ENCODE data around the gene ZNF789.
"Not testable (repeated sequence)": the region's sequence is repeated elsewhere in the genome, so short reads cannot be mapped to it uniquely, and the experiment has no call there.

The ZNF789 gene

GRCh38 chr7:99472561-99473314 lies at the start of gene ZNF789:
ZNF789 (plus strand) TSS chr7:99472890; CDS start chr7:99476457, 3,567 bp downstream.
- DNase-seq (ENCODE audit: low read depth), result peak; percentile 94

- DNase-seq (ENCODE audit: low read depth), result no peak
Measured at GRCh38 chr7:99424932-99425730, 47.6 kb upstream of the ZNF789 start.

GRCh38 chr7:99428972-99429566 lies 43.6 kb upstream of the ZNF789 start:
- DNase-seq (ENCODE audit: low read depth), result no peak

GRCh38 chr7:99429756-99430155 lies 42.9 kb upstream of the ZNF789 start:
- no peak for DNase-seq (ENCODE audit: low read depth)

GRCh38 chr7:99431756-99432540 lies 40.7 kb upstream of the ZNF789 start:
- DNase-seq (ENCODE audit: low read depth), result not testable (repeated sequence)

GRCh38 chr7:99433158-99433557 lies 39.5 kb upstream of the ZNF789 start:
- DNase-seq (ENCODE audit: low read depth), result no peak

GRCh38 chr7:99437946-99438572 lies 34.6 kb upstream of the ZNF789 start:
- DNase-seq (ENCODE audit: low read depth), result no peak

- DNase-seq (ENCODE audit: low read depth), result peak; percentile 84
Measured at GRCh38 chr7:99438573-99439480, 33.9 kb upstream of the ZNF789 start, which contains the start of the genes CPSF4 and PTCD1. CPSF4 (plus strand) TSS chr7:99438943; CDS start chr7:99439083, 140 bp downstream. PTCD1 (minus strand) TSS chr7:99438798; CDS start chr7:99435242, 3,556 bp downstream.

GRCh38 chr7:99440195-99440594 lies 32.5 kb upstream of the ZNF789 start:
- no peak for DNase-seq (ENCODE audit: low read depth)

GRCh38 chr7:99446096-99446495 lies 26.6 kb upstream of the ZNF789 start:
- no peak for DNase-seq (ENCODE audit: low read depth)

GRCh38 chr7:99447943-99448342 lies 24.7 kb upstream of the ZNF789 start:
- DNase-seq (ENCODE audit: low read depth), result no peak

GRCh38 chr7:99448855-99449254 lies 23.8 kb upstream of the ZNF789 start:
- no peak for DNase-seq (ENCODE audit: low read depth)

GRCh38 chr7:99449326-99449725 lies 23.4 kb upstream of the ZNF789 start:
- DNase-seq (ENCODE audit: low read depth), result no peak

GRCh38 chr7:99451936-99452335 lies 20.8 kb upstream of the ZNF789 start:
- DNase-seq (ENCODE audit: low read depth), result no peak

GRCh38 chr7:99452541-99452940 lies 20.1 kb upstream of the ZNF789 start:
- no peak for DNase-seq (ENCODE audit: low read depth)

GRCh38 chr7:99453105-99453504 lies 19.6 kb upstream of the ZNF789 start:
- no peak for DNase-seq (ENCODE audit: low read depth)

- no peak for DNase-seq (ENCODE audit: low read depth)
Measured at GRCh38 chr7:99455874-99456273, 16.8 kb upstream of the ZNF789 start.

GRCh38 chr7:99456288-99456687 lies 16.4 kb upstream of the ZNF789 start:
- DNase-seq (ENCODE audit: low read depth), result no peak

- DNase-seq (ENCODE audit: low read depth), result no peak
Measured at GRCh38 chr7:99457050-99457649, 15.5 kb upstream of the ZNF789 start.
